GM19025 (cell line): ENCODE results near the gene PGM1.
A peak's percentile ranks its signal among the peaks of the same experiment; 100 is the strongest.

Experiments
- ATAC-seq: cut with Tn5 transposase; IDR thresholded peaks from one replicate; pipeline ENCODE4 v1.9.1; 2021; ENCODE audit warnings: mild to moderate bottlenecking, low read depth, moderate library complexity; ENCODE audit not compliant: unreplicated experiment

PGM1 gene

GRCh38 chr1:63662841-63663240, 69.6 kb downstream of the PGM1 start:
- ATAC-seq, result no peak

DNA sequence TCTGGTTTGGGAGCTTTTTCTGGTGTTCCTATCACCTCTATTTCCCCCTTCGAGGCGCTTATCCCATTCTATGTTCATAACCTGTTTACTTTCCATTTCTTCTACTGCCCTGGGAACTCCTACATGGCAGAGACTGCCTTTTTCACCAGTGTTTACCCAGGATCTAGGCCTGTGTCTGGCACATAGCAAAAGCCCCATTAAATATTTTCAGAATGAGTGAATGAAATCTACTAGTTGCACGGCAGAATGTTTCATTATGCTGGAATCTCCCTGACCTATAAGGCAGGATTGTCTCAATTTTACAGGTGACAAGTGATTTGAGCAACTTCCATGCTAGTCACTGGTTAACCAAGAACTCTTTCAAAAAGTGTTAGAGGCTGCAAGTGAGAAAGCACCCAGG, 70.1 kb downstream of the PGM1 start:
- ATAC-seq, result no peak

DNA sequence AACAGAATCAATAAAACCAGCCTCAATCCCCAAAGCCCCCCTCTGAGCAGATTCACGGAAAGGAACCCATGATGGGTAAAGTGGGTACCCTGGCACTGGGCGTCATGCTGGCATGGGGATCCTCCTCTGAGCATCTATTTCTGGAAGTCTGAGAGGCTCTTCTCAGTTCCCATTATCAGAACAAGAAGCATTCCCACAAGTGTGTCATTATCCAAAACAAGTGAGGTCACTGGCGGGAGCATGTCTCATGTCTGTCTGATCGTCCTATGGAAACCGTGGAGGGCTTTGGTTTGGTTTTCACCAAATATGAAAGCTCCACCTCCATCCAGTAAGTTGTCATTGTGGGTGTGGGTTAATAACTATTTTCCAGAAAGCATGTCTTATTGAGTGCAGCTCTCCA, 70.7 kb downstream of the PGM1 start:
- ATAC-seq, result no peak

DNA sequence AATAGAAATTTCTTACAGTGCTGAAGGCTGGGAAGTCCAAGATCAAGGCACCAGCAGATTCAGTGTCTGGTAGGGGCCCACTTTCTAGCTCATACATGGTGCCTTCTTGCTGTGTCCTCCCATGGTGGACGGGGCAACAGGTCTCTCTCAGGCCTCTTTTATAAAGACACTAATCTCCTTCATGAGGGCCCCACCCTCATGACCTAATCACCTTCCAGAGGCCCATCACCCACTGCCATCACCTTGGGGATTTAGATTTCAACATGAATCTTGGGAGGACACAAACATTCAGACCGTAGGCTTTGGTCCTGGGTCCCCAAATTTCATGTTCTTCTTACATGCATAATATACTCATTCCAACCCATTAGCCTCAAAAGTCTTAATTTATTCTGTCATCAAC, 71.5 kb downstream of the PGM1 start:
- ATAC-seq, result no peak

DNA sequence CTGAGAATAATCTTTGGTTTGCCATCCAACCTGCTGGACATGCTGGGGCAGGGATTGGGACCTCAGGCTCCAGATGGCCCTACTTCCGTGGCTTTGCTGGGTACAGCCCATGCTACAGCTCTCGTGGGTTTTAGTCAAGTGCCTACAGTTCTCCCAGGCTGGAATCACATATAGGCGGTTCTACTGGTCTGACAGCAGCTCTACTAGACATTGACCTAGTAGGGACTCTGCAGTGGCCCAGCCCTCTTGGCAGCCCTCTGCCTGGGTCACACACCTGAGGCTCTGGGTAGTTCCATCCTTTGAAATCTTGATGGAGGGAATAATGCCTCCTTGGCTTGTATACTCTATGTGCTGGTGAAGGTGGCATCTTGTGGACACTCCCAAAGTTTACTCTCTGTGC, 72.2 kb downstream of the PGM1 start:
- no peak for ATAC-seq

DNA sequence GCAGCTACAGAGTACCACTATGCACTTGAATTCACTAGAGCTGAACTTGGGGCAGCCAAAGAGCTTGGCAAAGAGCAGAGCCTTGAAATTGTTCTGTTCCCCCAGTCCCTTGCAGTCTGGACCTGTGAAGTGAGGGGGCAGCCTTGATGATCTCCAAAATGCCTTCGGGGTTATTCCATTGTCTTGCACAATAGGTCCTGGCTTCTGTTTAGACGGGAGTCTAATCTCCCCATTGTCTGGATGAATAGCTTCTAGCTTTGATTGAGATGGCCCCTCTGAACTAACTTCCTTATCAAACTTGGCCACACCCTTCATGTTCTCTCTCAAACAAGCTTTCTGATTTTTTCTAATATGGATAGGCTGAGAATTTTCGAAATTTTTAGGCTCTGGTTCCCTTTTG, 72.6 kb downstream of the PGM1 start:
- ATAC-seq, result no peak

- ATAC-seq, result no peak
Measured at GRCh38 chr1:63668298-63668697, 75.1 kb downstream of the PGM1 start.

DNA sequence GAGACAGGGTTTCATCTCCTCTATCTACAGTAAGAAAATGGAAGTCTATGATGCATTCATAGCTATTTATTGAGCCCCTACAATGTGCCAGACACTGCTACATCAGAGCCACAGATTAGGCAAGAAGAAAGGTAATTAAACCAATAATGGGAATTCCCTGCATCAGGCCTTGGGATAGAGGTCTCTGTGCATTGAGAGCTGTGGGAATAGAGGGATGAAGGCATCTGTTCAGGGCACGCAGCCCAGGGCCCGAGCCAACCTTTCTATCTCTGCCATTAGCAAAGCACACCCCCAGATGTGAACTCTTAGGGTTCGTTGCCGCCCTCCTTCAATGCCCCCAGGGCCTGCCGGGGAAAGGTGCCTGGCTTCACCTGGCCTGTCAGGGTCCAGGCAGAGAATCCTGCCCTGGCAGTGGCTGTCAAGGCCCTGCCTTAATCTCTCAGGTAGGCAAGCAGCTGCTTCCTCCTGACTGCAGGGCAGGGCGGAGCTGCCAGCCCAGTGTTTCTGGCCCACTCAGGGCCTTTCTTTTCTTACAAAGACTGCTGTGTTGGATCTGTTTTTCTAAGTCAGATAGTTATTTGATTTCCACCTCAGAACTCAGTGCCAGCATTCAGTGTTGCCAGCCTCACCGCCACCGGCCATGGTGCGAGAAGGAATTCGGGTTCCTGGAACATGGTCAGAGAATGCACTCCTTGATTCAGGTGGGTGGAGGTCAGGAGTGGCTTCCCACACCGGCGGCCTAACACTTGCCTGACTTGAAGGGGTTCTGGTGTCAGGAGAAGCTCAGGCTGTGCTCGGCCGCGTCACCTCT, 76.1 kb downstream of the PGM1 start:
- no peak for ATAC-seq

DNA sequence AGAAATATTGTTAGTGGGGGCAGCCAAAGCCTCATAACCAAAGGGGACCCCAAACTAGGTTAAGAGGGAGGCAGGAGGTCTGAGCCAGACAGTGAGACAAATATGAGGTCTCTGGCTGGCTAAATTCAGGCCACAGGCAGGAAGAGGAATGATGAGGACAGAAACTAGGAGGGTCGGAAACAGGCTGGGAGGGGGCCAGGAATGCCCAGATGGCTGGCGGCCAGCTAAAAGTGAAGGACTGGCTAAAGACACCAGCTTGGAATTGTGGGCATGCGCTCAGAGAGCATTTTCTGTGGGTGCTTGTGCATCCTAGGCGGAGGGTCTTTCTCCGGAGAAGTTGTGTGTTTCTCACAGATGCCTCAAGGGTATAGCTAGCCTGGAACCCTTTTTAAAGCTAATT, 77.0 kb downstream of the PGM1 start:
- ATAC-seq, result no peak

DNA sequence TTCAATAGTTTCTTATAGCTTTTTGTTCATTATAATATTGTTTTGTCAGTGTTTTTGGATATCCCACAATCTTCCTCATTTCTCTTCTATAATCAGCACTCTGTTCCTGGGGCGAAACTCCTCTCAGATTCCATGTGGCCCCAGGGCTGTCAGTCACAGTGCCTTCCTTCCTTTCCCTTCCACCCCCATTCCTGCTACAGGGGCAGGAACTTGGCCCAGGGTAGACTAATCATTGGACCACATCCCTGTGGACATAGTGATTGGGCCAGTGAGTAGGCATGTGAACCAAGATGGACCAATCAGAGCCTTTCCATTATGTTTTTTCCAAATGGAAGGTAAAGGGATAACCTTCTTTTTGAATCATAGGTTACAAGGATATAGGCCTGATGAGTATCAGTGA, 78.3 kb downstream of the PGM1 start:
- ATAC-seq, result no peak

- peak; percentile 76 for ATAC-seq
Measured at GRCh38 chr1:63674238-63674864, 81.1 kb downstream of the PGM1 start.

DNA sequence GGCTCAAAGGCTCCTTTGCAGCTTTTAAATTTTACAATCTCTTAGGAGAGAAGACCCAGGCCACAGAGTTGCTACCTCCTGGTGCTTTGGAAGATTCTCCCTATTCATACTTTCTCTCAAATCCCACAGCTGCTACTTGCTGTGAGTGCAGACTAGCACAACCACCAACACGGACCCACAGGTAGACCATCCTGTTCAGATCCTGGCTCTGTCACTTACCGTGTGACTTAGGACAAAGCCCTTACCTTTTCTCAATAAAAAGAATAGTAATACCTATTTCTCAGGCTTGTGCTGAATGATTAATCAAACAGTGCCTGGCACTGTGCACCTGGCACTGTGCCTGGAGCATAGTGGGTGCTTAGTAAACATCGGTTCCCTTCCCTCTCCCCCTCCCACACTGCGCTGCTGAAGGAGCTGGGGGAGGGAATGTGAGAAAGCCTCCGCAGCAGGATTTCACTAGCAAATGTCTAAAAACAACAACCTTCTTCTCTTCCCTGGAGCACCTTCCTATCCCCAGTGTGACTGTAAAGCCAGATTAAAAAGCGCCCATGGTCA, 81.7 kb downstream of the PGM1 start:
- no peak for ATAC-seq

- no peak for ATAC-seq
Measured at GRCh38 chr1:63675420-63675931, 82.3 kb downstream of the PGM1 start.

DNA sequence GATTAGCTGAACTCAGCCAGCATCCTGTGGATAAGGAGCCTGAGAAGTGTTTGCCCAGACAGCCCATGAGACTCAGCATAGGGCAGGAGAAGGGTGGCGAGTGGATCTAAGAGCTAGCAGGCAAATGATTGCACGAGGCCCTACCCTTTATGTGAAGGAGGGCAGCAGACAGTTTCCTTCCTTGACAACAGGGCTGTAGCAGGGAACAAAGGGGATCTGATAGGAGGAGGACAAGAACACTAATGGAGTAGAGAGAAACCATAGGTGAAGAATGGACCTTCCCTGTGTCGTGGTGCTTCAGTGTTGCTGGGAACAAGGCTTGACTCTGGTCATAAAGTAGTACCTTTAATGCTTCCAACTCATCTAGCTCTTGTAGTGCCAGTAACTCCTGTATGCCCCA, 84.3 kb downstream of the PGM1 start:
- ATAC-seq, result no peak

DNA sequence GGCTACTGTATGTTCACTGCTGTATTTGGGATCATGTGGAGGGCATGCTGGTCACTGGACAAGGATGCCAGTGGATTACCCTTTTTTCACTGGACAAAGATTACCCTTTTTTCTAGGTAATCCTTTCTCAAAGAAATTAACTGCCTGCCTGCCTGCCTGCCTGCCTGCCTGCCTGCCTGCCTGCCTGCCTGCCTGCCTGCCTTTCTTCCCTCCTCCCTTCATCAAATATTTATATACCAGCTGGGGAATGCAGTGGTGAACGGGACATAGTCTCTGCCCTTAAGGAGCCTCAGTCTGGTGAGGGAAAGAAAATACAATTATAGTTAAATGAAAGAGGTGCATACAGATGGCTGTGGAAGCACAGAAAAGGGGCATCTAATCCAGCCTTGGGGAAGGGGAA, 85.0 kb downstream of the PGM1 start:
- no peak for ATAC-seq

DNA sequence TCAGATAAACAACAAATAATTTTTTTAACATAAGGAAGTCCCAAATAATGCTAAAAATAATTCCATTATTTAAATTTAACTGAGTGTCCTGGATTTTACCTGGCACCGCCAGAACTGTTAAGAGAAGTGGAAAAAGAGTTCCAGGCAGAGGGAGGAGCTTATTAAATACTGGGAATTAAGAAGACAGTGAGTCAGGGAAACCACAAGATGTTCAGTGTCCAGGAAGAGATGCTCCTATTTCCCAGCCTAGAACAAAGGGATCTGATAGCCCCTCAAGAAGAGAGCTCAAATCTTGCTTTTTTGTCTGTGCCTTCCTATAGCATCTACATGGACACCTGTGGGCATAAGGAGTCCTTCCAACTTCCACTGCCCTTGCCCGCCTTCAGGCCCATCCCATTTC, 85.9 kb downstream of the PGM1 start:
- ATAC-seq, result no peak

- no peak for ATAC-seq
Measured at GRCh38 chr1:63679589-63679988, 86.4 kb downstream of the PGM1 start.

GRCh38 chr1:63682936-63683335, 89.7 kb downstream of the PGM1 start:
- ATAC-seq, result no peak

GRCh38 chr1:63683759-63684158, 90.5 kb downstream of the PGM1 start:
- no peak for ATAC-seq

GRCh38 chr1:63686696-63687095, 93.5 kb downstream of the PGM1 start:
- ATAC-seq, result no peak

DNA sequence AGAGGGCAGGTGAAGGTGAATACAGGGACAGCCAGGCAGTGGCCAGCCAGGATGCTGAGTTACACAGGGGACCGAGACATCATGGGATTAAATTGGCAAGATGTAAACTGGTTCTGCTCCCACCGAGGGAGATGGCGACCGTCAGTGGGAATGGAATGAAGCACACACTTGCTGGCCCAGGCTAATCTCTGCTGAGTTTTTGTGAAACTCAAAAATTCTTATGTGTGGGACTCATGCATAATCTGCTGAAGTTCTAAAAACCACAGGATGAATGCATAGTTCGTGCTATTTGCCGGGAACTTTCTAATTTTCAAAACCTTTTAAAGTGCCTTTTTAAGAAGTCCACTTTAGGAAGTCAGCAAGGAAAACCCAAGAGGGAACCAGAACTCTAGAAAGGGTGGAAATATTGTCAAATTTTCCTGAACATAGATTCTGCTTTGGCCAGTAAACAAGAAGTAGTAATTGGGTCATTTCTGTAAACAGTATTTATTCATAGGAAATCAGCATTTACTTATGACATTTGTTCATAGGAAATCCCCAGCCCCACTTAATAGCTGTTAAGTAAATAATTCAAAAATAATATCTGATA, 95.2 kb downstream of the PGM1 start:
- ATAC-seq, result no peak
